SJCRH30 (cell line): ENCODE results near the gene ZBED2. TPM values are rescaled to one million over a fixed set of nuclear protein-coding genes. Genes with fewer than 3 reads are reported as not detected.

ENCODE experiments used
- DNase-seq, 2 experiments: peaks; one replicate each; pipeline ENCODE4 v3.0.0-alpha.2; 2015 to 2020
- H3K27ac ChIP-seq: fragments of 250-450 bp; sonication (Bioruptor Pico); 2 replicates; pipeline ENCODE4 v1.5.1; 2020; ENCODE audit warnings: mild to moderate bottlenecking, moderate library complexity
- H3K27me3 ChIP-seq: fragments of 250-450 bp; sonication (Bioruptor Pico); 2 replicates; pipeline ENCODE4 v1.5.1; 2020; ENCODE audit warnings: mild to moderate bottlenecking, moderate library complexity
- H3K36me3 ChIP-seq: fragments of 250-450 bp; sonication (Bioruptor Pico); 2 replicates; pipeline ENCODE4 v1.5.1; 2020; ENCODE audit warnings: mild to moderate bottlenecking, moderate library complexity
- H3K4me1 ChIP-seq: fragments of 250-450 bp; sonication (Bioruptor Pico); 2 replicates; pipeline ENCODE4 v1.5.1; 2020; ENCODE audit warnings: mild to moderate bottlenecking, moderate library complexity
- H3K4me3 ChIP-seq: fragments of 250-450 bp; sonication (Bioruptor Pico); 2 replicates; pipeline ENCODE4 v1.5.1; 2020; ENCODE audit warnings: mild to moderate bottlenecking, moderate library complexity
- H3K9me3 ChIP-seq: fragments of 250-450 bp; sonication (Bioruptor Pico); replicated peaks from 2 replicates; pipeline ENCODE4 v1.5.1; 2020; ENCODE audit warnings: mild to moderate bottlenecking, moderate library complexity
- total RNA-seq: library from RNA; depleted of rRNA; stranded (reverse); fragments of >200 nt; shearing (Covaris generic); gene quantifications from 2 replicates; pipeline ENCODE4 v1.2.3, GENCODE V29; 2014

ZBED2 gene
- total RNA-seq, 1 experiment from 2014 or later = not detected

DNA sequence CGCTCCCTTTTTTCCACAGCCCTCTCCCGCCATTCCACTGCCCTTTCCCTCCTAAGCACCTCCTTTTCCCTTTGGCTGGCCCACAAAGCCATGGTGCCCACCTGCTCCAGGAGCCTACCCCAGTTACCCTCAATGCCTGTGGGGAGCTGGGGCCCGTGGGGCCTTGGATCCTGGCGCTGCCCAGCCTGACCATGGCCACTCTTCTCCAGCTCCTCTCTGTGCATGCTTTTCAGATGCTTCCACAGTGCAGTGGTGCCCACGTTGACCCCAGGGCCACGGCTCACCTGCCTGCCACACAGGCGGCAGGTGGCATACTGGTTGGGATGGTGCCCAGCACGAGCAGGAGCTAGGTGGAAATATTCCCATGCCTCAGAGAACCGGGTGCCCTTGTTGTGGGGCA, 1.5 kb downstream of the ZBED2 start:
- Histone ChIP-seq H3K27ac (no peak overlapping the region), H3K4me1 (no peaks in the 10 kb centered on the region)

DNA sequence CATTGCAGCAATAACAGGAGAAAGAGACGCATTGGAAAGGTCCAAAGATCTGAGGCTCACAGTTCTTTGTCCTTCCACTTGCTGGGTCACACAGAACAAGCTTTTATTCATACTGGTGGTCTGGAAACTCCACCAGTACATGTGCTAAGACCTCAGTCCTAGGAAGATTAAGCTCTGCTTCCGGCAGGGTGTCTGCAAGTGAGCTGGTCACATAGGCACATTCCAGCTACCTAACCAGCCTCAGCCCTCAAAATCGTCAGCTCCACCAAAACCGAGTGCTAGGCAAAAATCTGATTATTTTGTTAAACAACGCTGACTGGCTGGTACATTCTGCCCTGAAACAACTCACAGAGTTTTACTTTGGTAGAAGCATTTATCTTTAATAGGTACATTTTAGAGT, 2.2 kb downstream of the ZBED2 start:
- Histone ChIP-seq H3K4me1 (no peaks in the 10 kb centered on the region), H3K4me3 (no peak overlapping the region), H3K36me3 (no peaks in the 10 kb centered on the region; the same call in 1 of the 2 replicates), H3K9me3 (no peaks in the 10 kb centered on the region; the same call in none of the 2 replicates), H3K27me3 (no peaks in the 10 kb centered on the region; the same call in 1 of the 2 replicates), H3K27ac (no peak overlapping the region)
- DNase-seq = no peak

More for the DNA sequence above, 1.5 kb downstream of the ZBED2 start:
- no peak for DNase-seq
- Histone ChIP-seq H3K4me3 (no peak overlapping the region), H3K9me3 (no peaks in the 10 kb centered on the region; the same call in 1 of the 2 replicates), H3K27me3 (no peaks in the 10 kb centered on the region; the same call in 1 of the 2 replicates), H3K36me3 (no peaks in the 10 kb centered on the region; the same call in 1 of the 2 replicates)

DNA sequence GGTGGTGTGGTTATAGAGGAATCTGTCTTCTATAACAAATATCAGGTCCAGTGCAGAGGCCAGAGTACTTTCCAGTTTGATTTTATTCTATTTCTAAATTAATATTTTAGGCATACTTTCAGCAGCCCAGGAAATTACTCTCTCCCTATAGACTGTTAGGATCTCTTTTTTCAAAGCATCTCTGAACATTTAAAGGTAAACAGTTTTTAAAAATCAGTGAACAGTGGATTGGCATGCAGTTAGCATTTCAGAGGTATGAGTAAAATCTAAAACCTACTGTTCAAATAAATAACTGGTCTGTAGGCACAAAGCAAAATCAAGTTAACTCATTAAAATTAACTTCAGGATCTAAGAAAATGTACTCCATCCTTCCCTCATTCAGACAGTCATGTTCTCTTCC, 3.0 kb downstream of the ZBED2 start:
- no peaks in the 10 kb centered on the region; the same call in 1 of the 2 replicates for H3K36me3 ChIP-seq
- H3K4me3 ChIP-seq = no peak overlapping the region
- no peak overlapping the region for H3K27ac ChIP-seq
- no peaks in the 10 kb centered on the region; the same call in none of the 2 replicates for H3K9me3 ChIP-seq
- DNase-seq = no peak
- no peaks in the 10 kb centered on the region; the same call in 1 of the 2 replicates for H3K27me3 ChIP-seq
- no peaks in the 10 kb centered on the region for H3K4me1 ChIP-seq

DNA sequence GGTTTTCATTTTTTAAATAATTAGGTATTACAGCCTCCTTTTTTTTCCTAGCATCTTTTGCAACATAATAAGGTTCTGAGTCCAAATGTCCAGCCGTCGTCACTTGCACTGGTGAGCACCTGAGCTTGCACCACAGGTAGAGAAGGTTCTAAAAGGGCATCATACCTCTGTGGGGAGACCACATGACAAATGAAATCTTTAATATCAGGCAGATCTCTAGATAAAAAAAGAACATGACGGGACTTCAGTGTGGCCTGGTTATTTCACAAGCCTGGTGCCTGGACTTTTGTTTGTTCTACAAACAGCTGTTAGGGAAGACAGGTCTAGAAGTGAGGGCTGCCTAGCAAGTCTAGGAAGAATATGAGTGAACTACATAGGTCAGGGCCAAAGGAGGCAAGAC, 3.6 kb downstream of the ZBED2 start:
- Histone ChIP-seq H3K4me1 (no peaks in the 10 kb centered on the region), H3K4me3 (no peak overlapping the region), H3K27ac (no peak overlapping the region), H3K36me3 (no peaks in the 10 kb centered on the region; the same call in 1 of the 2 replicates), H3K27me3 (no peaks in the 10 kb centered on the region; the same call in 1 of the 2 replicates), H3K9me3 (no peaks in the 10 kb centered on the region; the same call in none of the 2 replicates)
- peak in 1 of 2 experiments; percentile 6 for DNase-seq

DNA sequence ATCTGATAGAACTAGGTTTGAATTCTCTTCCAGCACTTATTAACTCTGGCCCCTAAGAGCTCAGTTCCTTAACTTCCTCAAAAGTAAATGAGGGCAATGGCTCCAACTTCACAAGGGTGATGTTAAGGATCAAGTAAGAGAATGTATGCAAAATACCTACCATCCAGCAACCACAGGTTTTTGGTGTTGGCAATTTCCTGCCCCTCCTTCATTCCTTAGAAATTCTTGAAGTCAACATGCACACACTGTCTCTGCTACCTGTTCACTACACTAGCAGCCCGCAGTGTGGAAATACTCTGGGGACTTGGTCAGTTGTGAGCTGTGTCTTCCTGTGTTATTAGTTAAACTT, 5.0 kb downstream of the ZBED2 start:
- Histone ChIP-seq H3K36me3 (no peaks in the 10 kb centered on the region), H3K27me3 (no peaks in the 10 kb centered on the region; the same call in 1 of the 2 replicates), H3K4me3 (no peak overlapping the region), H3K27ac (no peak overlapping the region), H3K9me3 (no peaks in the 10 kb centered on the region; the same call in none of the 2 replicates), H3K4me1 (no peaks in the 10 kb centered on the region)
- no peak for DNase-seq

DNA sequence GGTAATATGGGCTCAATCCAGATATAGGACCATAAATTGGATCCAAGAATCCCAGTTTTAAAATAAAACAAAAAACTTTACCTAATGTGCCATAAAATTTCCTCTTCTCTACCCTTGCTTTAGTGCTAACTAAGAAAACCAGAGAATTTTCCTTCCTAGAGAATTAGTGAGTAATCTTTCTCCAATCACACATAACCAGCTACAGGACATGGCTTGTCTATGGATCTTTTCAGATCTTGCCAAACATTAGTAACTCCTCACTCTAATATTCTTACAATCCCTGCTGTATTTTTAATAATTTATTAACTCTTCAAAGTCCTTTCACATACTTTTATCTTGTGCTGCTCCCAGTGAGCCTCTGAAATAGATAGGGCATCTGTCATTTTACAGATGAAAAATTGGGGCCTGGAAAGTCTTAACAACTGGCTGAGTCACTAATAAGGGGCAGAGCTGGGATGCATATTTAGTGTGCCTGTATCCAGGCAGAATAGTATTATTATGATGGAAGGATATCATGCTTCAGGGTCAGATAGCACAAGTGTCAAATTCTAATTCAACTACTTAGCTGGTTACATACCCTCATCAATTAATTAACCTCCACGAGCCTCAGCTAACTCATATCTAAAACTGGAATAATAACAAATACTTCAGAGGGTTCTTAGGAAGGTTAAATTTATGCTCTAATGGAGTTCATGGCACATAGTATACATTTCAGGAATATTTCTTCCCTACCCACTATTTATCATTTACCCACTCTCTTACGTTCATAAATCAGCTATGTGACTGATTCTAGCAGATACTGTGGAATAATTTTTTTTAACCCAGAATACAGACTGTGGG, 5.6 kb downstream of the ZBED2 start:
- no peaks in the 10 kb centered on the region; the same call in none of the 2 replicates for H3K9me3 ChIP-seq
- no peak for DNase-seq
- H3K27me3 ChIP-seq = no peaks in the 10 kb centered on the region; the same call in 1 of the 2 replicates
- no peaks in the 10 kb centered on the region for H3K4me1 ChIP-seq
- H3K36me3 ChIP-seq = no peaks in the 10 kb centered on the region
- H3K4me3 ChIP-seq = no peak overlapping the region
- no peak overlapping the region for H3K27ac ChIP-seq

DNA sequence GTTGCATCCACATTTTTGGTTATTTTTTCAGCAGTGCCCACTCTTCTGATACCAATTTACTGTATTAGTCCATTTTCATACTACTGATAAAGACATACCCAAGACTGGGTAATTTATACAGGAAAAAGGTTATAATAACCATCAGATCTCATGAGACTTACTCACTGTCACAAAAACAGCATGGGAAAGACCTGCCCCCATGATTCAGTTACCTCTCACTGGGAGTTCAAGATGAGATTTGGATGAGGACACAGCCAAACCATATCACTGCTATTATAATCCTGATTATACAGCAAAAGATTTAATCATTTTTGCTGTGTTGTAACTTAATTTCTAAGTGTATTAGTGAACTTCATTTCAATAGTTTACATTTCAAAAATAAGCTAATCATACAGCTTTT, 6.6 kb downstream of the ZBED2 start:
- no peak for DNase-seq

DNA sequence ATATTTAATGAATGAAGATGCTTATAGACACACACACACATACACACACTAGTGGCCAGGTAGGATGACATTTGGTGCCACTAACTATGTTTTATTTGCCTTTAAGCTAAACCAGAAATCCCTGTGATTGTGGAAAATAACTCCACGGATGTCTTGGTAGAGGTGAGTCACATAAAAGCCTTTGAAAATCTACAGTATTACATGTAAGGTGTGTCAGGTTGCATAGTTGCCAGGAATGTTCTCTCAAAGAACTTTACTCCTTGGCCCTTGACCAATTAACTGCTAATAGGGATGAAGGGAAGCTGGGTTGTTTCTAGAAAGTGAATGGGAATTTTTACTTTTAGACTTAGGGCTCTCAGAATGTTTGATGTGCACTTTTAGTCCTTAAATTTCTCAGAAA, 9.9 kb downstream of the ZBED2 start:
- no peaks in the 10 kb centered on the region for H3K27me3 ChIP-seq
- no peaks in the 10 kb centered on the region; the same call in none of the 2 replicates for H3K9me3 ChIP-seq
- no peak overlapping the region for H3K27ac ChIP-seq
- DNase-seq = no peak
- H3K36me3 ChIP-seq = no peaks in the 10 kb centered on the region
- H3K4me3 ChIP-seq = no peak overlapping the region
- H3K4me1 ChIP-seq = no peaks in the 10 kb centered on the region

More for the DNA sequence above, 6.6 kb downstream of the ZBED2 start:
- H3K36me3 ChIP-seq = no peaks in the 10 kb centered on the region
- H3K9me3 ChIP-seq = no peaks in the 10 kb centered on the region; the same call in none of the 2 replicates
- no peaks in the 10 kb centered on the region; the same call in 1 of the 2 replicates for H3K27me3 ChIP-seq
- no peaks in the 10 kb centered on the region for H3K4me1 ChIP-seq
- H3K4me3 ChIP-seq = no peak overlapping the region
- no peak overlapping the region for H3K27ac ChIP-seq

DNA sequence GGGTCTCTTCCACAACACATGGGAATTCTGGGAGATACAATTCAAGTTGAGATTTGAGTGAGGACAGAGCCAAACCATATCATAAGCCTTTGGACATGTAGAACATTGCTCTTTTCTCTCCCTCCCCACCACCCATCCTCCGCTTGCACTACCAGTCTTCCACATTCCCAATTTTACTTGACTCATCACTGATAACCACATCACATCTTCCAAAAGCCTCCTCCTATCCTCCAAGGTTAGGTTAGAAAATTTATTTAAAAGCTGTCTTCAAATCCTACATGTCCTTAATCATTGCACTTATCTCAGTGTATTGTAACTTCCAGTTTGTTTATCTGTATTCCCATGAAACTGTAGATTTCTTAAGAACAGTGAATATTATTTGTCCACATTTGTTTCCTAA, 10.4 kb downstream of the ZBED2 start:
- H3K9me3 ChIP-seq = no peaks in the 10 kb centered on the region; the same call in none of the 2 replicates
- no peak overlapping the region for H3K27ac ChIP-seq
- DNase-seq = no peak
- no peaks in the 10 kb centered on the region for H3K4me1 ChIP-seq
- no peak overlapping the region for H3K4me3 ChIP-seq
- no peaks in the 10 kb centered on the region for H3K36me3 ChIP-seq
- H3K27me3 ChIP-seq = no peaks in the 10 kb centered on the region

DNA sequence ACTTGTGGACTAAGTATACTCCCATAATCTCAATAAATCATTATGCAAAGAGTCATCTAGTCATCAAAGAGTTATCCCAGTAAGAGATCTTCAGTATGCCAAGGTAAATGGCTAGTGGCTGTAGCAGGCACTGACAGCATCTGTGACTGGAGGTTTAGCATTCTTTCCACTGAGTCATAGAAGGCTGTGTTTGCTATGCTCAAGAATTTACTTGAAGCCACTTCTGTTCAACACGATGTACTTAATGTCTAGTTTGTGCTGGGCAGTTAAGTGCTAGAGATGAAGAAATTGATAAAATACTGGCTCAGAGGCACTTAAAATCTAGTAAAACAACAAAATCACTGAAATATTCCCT, 13.0 kb downstream of the ZBED2 start:
- H3K36me3 ChIP-seq = no peaks in the 10 kb centered on the region
- no peak for DNase-seq
- no peak overlapping the region for H3K4me3 ChIP-seq
- H3K4me1 ChIP-seq = no peaks in the 10 kb centered on the region; the same call in 1 of the 2 replicates
- H3K27ac ChIP-seq = no peak overlapping the region
- no peaks in the 10 kb centered on the region for H3K27me3 ChIP-seq
- H3K9me3 ChIP-seq = no peaks in the 10 kb centered on the region

DNA sequence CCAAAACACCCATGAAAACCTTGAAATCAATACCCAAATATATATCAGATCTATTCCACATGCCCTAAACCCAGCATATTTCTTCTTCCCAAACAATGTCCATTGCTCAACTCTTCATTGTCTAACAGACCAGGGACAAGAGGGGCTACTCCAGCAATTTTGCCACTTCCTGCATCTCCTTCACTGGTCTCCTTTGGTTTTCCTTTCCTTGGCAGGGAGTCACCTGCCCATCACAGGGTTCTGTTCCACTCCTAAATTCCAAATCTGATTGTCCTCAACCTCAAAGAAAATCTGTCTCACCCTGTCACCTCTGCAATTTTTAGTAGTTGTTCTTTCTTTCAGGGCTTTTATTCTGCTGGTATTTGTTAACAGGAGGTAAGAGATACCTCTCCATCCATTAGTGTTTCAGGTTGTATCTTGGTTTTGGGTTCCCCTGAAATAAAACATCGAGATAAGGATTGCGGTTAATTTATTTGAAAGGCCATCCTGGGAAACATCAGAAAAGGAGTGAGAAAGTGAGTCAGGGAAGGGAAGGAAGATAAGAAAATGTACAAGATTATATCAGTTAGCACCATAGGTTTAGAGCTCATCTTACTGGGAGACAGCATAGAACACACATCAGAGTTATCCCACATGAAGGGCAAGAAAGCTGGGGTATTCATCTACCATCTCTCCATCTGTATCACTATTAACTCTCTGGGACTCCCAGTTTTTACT, 13.6 kb downstream of the ZBED2 start:
- DNase-seq = no peak
- no peaks in the 10 kb centered on the region for H3K36me3 ChIP-seq
- H3K27me3 ChIP-seq = no peaks in the 10 kb centered on the region
- H3K27ac ChIP-seq = no peak overlapping the region
- no peaks in the 10 kb centered on the region; the same call in 1 of the 2 replicates for H3K4me1 ChIP-seq
- no peaks in the 10 kb centered on the region for H3K9me3 ChIP-seq
- no peak overlapping the region for H3K4me3 ChIP-seq

DNA sequence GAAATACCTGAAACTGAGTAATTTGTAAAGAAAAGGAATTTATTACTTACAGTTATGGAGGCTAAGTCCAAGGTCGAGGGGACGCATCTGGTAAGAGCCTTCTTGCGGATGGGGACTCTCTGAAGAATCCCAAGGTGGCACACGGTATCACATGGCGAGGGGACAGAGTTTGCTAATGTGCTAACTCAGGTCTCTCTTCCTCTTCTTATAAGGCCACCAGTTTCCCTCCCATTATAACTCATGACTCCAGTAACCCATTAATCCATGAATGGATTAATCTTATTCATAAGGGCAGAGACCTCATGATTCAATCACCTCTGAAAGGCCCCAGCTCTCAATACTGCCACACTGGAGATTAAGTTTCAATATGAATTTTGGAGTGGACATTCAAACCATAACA, 15.7 kb downstream of the ZBED2 start:
- Histone ChIP-seq H3K27ac (no peak overlapping the region), H3K4me1 (no peaks in the 10 kb centered on the region; the same call in 1 of the 2 replicates), H3K36me3 (no peaks in the 10 kb centered on the region), H3K27me3 (no peaks in the 10 kb centered on the region), H3K9me3 (no peaks in the 10 kb centered on the region), H3K4me3 (no peak overlapping the region)
- no peak for DNase-seq

DNA sequence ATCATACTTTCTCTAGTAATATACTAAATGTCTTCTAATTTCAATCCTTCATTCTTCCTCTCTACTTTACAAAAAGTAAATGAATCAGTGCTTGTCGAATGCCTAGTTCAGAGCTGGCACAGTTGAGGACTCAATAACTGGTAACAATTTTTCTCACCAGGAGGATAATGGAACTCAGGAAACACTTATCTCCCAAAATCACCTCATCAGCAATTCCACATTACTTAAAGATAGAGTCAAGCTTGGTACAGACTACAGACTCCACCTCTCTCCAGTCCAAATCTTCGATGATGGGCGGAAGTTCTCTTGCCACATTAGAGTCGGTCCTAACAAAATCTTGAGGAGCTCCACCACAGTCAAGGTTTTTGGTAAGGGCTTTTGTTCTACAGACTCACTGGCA, 16.3 kb downstream of the ZBED2 start:
- Histone ChIP-seq H3K4me3 (no peak overlapping the region), H3K4me1 (no peaks in the 10 kb centered on the region; the same call in 1 of the 2 replicates), H3K27ac (no peak overlapping the region), H3K36me3 (no peaks in the 10 kb centered on the region), H3K27me3 (no peaks in the 10 kb centered on the region), H3K9me3 (no peaks in the 10 kb centered on the region)
- no peak for DNase-seq

DNA sequence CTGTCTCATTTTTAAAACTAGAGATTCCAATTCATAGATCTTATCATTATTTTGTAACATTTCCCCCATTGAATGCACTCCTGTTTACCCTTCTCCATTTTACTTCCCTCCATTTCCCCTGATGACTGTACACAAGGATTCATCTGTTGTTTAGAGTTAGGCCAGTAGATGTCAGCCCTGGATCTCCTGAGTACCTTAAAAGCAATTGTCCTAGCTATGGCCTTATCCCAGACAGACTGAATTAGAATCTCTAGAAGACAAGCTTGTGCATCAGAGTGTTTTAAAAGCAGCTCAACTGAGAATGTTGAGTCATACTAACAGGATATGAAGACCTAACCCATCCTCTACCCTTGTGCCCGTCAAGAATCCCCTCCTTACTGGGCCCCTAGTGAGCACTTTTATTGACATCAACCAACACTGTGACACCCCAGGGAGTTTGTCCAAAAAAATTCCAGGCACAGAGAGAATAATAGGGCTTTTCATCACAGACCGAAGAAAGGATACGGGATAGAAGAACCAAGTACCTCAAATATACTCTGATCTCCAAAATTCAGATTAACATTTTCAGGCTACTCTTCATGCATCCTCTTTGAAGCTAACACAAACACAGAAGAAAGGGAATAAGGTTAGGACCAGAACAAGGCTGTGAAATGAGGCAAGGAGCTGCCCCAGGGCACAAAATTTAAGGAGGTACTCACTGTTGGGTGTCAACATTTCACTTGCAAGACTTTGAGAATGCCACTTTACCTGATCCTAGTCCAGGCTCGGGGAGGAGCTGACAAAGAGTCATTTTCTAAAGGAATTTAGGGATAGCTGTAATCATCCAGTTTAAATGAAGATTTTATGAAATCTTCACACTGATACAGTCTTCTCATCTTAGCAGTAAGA, 17.1 kb downstream of the ZBED2 start:
- H3K4me1 ChIP-seq = no peaks in the 10 kb centered on the region; the same call in 1 of the 2 replicates
- H3K36me3 ChIP-seq = no peaks in the 10 kb centered on the region
- H3K27me3 ChIP-seq = no peaks in the 10 kb centered on the region
- no peak overlapping the region for H3K4me3 ChIP-seq
- no peak overlapping the region for H3K27ac ChIP-seq
- H3K9me3 ChIP-seq = no peaks in the 10 kb centered on the region
- DNase-seq = peak in 1 of 2 experiments; percentile 57
